ENCODE data around the gene EGFLAM.

The EGFLAM gene

GRCh38 chr5:38463634-38464521 is 205.5 kb downstream of the EGFLAM start:
- Histone ChIP-seq H3K27ac (ENCODE audit: low read depth, low read length) (no peak overlapping the region), H3K9ac (ENCODE audit: low read length) (no peak overlapping the region), H3K9me3 (ENCODE audit: insufficient read depth, low read length) (no peaks in the 10 kb centered on the region)

DNA sequence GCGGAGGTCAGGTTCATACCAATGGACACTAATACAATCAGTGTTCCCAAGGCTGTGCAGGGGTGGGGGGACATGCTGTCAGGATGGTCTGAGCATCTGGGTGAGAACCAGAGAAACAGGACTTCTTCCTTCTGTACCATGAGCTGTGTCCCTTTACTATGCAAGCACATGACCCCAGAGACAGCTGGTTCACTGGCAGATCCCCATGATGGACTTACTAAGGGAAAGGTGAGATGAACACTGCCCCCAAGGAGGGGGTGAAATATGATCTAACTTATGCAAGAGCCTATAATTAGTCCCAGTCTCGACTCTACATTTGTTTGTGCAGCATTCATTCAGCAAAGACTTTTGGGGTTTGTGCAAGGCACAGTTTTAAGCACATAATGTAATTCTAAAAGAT is 206.7 kb downstream of the EGFLAM start:
- Histone ChIP-seq H3K36me3 (ENCODE audit: low read length) (no peaks in the 10 kb centered on the region), H4K20me1 (ENCODE audit: low read depth, low read length) (no peaks in the 10 kb centered on the region), H3F3A (ENCODE audit: insufficient read depth) (no peaks in the 10 kb centered on the region), H3K9me3 (ENCODE audit: insufficient read depth, low read length) (no peaks in the 10 kb centered on the region), H3K27me3 (ENCODE audit: low read length) (no peaks in the 10 kb centered on the region; the same call in 1 of the 2 replicates), H3K27ac (ENCODE audit: low read depth, low read length) (no peak overlapping the region), H3K4me3 (ENCODE audit: insufficient read depth, low read length, poor library complexity, severe bottlenecking) (no peak overlapping the region), H3K9me2 (replicated peaks; ENCODE audit: insufficient read depth, low read length) (no peaks in the 10 kb centered on the region), H3K9ac (ENCODE audit: low read length) (no peak overlapping the region), H3K79me2 (ENCODE audit: insufficient read depth, low read length) (no peaks in the 10 kb centered on the region), H2AFZ (ENCODE audit: low read depth, low read length, severe bottlenecking) (no peak overlapping the region), H3K4me2 (ENCODE audit: low read depth, low read length, poor library complexity, severe bottlenecking) (no peak overlapping the region)
- TF ChIP-seq, protein P1, sequence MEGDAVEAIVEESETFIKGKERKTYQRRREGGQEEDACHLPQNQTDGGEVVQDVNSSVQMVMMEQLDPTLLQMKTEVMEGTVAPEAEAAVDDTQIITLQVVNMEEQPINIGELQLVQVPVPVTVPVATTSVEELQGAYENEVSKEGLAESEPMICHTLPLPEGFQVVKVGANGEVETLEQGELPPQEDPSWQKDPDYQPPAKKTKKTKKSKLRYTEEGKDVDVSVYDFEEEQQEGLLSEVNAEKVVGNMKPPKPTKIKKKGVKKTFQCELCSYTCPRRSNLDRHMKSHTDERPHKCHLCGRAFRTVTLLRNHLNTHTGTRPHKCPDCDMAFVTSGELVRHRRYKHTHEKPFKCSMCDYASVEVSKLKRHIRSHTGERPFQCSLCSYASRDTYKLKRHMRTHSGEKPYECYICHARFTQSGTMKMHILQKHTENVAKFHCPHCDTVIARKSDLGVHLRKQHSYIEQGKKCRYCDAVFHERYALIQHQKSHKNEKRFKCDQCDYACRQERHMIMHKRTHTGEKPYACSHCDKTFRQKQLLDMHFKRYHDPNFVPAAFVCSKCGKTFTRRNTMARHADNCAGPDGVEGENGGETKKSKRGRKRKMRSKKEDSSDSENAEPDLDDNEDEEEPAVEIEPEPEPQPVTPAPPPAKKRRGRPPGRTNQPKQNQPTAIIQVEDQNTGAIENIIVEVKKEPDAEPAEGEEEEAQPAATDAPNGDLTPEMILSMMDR (IDR thresholded peaks at IDR 0.05; ENCODE audit: insufficient read depth, low read length, poor library complexity, severe bottlenecking): no peak
- TF ChIP-seq EZH2phosphoT487 (conservative IDR thresholded peaks at IDR 0.05; ENCODE audit: low read length): no peak

More at GRCh38 chr5:38463634-38464521, 205.5 kb downstream of the EGFLAM start:
- no peak overlapping the region for H3K4me2 ChIP-seq (ENCODE audit: low read depth, low read length, poor library complexity, severe bottlenecking)
- no peak overlapping the region for H3K4me3 ChIP-seq (ENCODE audit: insufficient read depth, low read length, poor library complexity, severe bottlenecking)
- no peak overlapping the region for H2AFZ ChIP-seq (ENCODE audit: low read depth, low read length, severe bottlenecking)
- H3K27me3 ChIP-seq (ENCODE audit: low read length): no peaks in the 10 kb centered on the region; the same call in 1 of the 2 replicates
- TF ChIP-seq, protein P1 (IDR thresholded peaks at IDR 0.05; ENCODE audit: insufficient read depth, low read length, poor library complexity, severe bottlenecking): no peak
- no peak for TF ChIP-seq EZH2phosphoT487 (conservative IDR thresholded peaks at IDR 0.05; ENCODE audit: low read length)
- no peaks in the 10 kb centered on the region for H3F3A ChIP-seq (ENCODE audit: insufficient read depth)
- H3K79me2 ChIP-seq (ENCODE audit: insufficient read depth, low read length): no peaks in the 10 kb centered on the region
- H3K9me2 ChIP-seq (replicated peaks; ENCODE audit: insufficient read depth, low read length): no peaks in the 10 kb centered on the region
- H3K36me3 ChIP-seq (ENCODE audit: low read length): no peaks in the 10 kb centered on the region
- no peaks in the 10 kb centered on the region for H4K20me1 ChIP-seq (ENCODE audit: low read depth, low read length)

DNA sequence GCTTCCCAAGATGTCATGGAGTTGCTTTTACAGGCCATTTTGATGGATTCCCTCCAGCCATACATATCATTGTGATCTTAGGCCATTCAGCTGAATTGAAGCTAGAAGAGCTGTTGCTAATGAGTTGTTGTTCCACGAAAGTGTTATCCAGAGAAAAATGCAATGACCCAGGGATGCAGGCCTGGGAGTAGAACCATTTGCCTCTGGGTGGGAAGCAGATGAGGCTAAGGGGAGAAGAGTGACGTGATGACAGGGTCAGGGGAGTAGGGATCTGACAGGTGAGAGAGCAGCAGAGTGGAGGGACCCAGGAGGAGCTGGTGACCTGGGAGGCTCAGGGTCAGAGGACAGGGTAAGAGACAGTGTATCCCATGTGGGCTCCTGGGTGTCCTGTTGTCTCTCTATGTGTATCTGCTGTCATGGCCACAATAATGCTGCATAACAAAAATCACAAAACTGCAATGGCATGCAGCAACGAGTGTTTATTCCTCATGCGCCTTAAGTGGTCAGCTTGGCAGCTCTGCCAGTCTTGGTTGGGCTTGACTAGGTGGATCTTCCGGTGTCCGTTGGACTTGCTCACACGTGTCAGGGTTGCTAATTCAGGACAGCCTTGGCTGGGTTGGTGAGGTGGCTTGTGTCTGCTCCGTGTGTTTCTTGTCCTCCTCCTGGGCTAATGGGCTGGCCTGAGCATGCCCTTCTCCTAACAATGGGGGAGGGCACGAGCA is 207.5 kb downstream of the EGFLAM start:
- no peaks in the 10 kb centered on the region for H3K36me3 ChIP-seq (ENCODE audit: low read length)
- no peaks in the 10 kb centered on the region for H4K20me1 ChIP-seq (ENCODE audit: low read depth, low read length)
- no peak overlapping the region for H3K9ac ChIP-seq (ENCODE audit: low read length)

More for the DNA sequence above, 207.5 kb downstream of the EGFLAM start:
- H3K79me2 ChIP-seq (ENCODE audit: insufficient read depth, low read length): no peaks in the 10 kb centered on the region
- H3K4me2 ChIP-seq (ENCODE audit: low read depth, low read length, poor library complexity, severe bottlenecking): no peak overlapping the region
- TF ChIP-seq EZH2phosphoT487 (conservative IDR thresholded peaks at IDR 0.05; ENCODE audit: low read length): no peak
- TF ChIP-seq, protein P1 (IDR thresholded peaks at IDR 0.05; ENCODE audit: insufficient read depth, low read length, poor library complexity, severe bottlenecking): no peak
- no peaks in the 10 kb centered on the region for H3K9me2 ChIP-seq (replicated peaks; ENCODE audit: insufficient read depth, low read length)
- H3K27me3 ChIP-seq (ENCODE audit: low read length): no peaks in the 10 kb centered on the region
- no peaks in the 10 kb centered on the region for H3F3A ChIP-seq (ENCODE audit: insufficient read depth)
- H3K4me3 ChIP-seq (ENCODE audit: insufficient read depth, low read length, poor library complexity, severe bottlenecking): no peak overlapping the region
- no peak overlapping the region for H2AFZ ChIP-seq (ENCODE audit: low read depth, low read length, severe bottlenecking)
- no peaks in the 10 kb centered on the region for H3K9me3 ChIP-seq (ENCODE audit: insufficient read depth, low read length)
- no peak overlapping the region for H3K27ac ChIP-seq (ENCODE audit: low read depth, low read length)
